ENCODE data around the gene LSM11.

DNA sequence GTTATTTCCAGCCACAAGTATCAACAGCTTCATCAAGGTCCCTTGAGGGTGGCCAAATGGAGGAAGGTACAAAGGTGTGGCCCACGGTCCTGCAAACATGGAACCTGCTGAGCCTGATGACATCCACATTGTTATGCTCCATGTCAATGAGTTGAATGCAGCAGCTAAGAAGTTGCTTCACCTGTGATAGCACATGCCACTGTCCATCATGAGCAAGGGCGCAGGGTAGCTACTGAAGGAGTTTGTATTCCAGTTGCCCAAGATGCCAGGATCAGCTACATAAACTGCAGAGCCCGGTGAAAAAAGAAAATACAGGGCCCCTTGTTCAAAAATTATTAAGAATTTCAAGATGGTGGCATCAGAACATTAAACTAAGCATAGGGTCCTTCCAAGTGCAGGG lies 24.2 kb downstream of the LSM11 start:
- TF ChIP-seq, protein P1, sequence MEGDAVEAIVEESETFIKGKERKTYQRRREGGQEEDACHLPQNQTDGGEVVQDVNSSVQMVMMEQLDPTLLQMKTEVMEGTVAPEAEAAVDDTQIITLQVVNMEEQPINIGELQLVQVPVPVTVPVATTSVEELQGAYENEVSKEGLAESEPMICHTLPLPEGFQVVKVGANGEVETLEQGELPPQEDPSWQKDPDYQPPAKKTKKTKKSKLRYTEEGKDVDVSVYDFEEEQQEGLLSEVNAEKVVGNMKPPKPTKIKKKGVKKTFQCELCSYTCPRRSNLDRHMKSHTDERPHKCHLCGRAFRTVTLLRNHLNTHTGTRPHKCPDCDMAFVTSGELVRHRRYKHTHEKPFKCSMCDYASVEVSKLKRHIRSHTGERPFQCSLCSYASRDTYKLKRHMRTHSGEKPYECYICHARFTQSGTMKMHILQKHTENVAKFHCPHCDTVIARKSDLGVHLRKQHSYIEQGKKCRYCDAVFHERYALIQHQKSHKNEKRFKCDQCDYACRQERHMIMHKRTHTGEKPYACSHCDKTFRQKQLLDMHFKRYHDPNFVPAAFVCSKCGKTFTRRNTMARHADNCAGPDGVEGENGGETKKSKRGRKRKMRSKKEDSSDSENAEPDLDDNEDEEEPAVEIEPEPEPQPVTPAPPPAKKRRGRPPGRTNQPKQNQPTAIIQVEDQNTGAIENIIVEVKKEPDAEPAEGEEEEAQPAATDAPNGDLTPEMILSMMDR (IDR thresholded peaks at IDR 0.05), result no peak
- TF ChIP-seq POLR2A (IDR thresholded peaks at IDR 0.05), result no peak

All from lower leg skin (tissue), 3 donors.